PFSK-1 (cell line): ENCODE data around the gene C2orf81.

Experiments
- FOXP2 ChIP-seq: optimal IDR thresholded peaks from 2 replicates; pipeline ENCODE3; 2011; ENCODE audit warnings: borderline replicate concordance, control low read depth, inconsistent platforms; ENCODE audit not compliant: insufficient read depth; ENCODE audit errors: extremely low read length, extremely low read depth
- POLR2AphosphoS5 ChIP-seq: IDR thresholded peaks from 2 replicates; pipeline ENCODE4 v1.6.1; 2012; ENCODE audit warnings: low read depth, mild to moderate bottlenecking, control low read depth, low read length, moderate library complexity
- SIN3A ChIP-seq: IDR thresholded peaks from 2 replicates; pipeline ENCODE4 v1.6.1; 2012; ENCODE audit warnings: mild to moderate bottlenecking, low read length, moderate library complexity, borderline replicate concordance; ENCODE audit not compliant: insufficient read depth
- TAF1 ChIP-seq: IDR thresholded peaks from 2 replicates; pipeline ENCODE4 v1.6.1; 2012; ENCODE audit warnings: low read length, control low read depth, borderline replicate concordance; ENCODE audit not compliant: insufficient read depth
- TF ChIP-seq, protein P1 (sequence below), 2 experiments: IDR thresholded peaks; 2 replicates each; pipeline versions ENCODE4 v1.6.1 to v1.8.0; 2011 to 2012; ENCODE audit warnings: low read depth in 2 of 2, low read length in 2 of 2, control low read depth in 1 of 2, inconsistent platforms in 1 of 2, mild to moderate bottlenecking in 1 of 2, moderate library complexity in 1 of 2; ENCODE audit not compliant: insufficient read depth in 1 of 2

DNA sequence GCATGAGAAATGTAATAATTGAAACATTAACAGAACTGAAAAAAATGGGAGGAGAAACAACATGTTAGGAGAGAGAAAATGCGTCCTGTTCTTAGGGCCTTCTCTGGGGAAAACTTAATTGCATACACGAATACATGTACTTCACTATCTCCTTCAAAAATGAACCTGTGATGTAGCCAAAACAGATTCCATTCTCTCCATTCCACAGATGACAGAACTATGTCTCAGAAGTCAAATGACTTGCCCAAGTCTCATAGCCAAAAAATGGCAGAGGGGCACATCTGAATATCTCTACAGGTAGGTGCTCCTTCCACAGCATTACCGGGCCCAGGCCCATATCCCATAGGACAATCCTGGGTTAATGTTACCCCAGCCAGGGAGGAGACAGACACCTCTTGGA, 37.4 kb downstream of the C2orf81 start:
- TF ChIP-seq TAF1 (no peak), SIN3A (no peak), POLR2AphosphoS5 (no peak), FOXP2 (no peak)
- TF ChIP-seq, protein P1, sequence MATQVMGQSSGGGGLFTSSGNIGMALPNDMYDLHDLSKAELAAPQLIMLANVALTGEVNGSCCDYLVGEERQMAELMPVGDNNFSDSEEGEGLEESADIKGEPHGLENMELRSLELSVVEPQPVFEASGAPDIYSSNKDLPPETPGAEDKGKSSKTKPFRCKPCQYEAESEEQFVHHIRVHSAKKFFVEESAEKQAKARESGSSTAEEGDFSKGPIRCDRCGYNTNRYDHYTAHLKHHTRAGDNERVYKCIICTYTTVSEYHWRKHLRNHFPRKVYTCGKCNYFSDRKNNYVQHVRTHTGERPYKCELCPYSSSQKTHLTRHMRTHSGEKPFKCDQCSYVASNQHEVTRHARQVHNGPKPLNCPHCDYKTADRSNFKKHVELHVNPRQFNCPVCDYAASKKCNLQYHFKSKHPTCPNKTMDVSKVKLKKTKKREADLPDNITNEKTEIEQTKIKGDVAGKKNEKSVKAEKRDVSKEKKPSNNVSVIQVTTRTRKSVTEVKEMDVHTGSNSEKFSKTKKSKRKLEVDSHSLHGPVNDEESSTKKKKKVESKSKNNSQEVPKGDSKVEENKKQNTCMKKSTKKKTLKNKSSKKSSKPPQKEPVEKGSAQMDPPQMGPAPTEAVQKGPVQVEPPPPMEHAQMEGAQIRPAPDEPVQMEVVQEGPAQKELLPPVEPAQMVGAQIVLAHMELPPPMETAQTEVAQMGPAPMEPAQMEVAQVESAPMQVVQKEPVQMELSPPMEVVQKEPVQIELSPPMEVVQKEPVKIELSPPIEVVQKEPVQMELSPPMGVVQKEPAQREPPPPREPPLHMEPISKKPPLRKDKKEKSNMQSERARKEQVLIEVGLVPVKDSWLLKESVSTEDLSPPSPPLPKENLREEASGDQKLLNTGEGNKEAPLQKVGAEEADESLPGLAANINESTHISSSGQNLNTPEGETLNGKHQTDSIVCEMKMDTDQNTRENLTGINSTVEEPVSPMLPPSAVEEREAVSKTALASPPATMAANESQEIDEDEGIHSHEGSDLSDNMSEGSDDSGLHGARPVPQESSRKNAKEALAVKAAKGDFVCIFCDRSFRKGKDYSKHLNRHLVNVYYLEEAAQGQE (IDR thresholded peaks at IDR 0.05; ENCODE audit: insufficient read depth in 1 of 2, low read depth in 2 of 2, low read length in 2 of 2): no peak
